ENCODE measurements around the gene PNPLA3. TPM values are rescaled to one million over a fixed set of nuclear protein-coding genes. Genes with fewer than 3 reads are reported as not detected.
A peak's percentile ranks its signal among the peaks of the same experiment; 100 is the strongest.

PNPLA3 gene
- total RNA-seq, 6 donors from 2014 or later, result 0.59 to 6.3 (median 4.5) TPM

- H3K27ac ChIP-seq, result no peak overlapping the region
- H3K4me1 ChIP-seq, result peaks cover 0 to 3% (median 0%) of the 10 kb centered on the region in 4 donors
- no peak for TF ChIP-seq POLR2A (IDR thresholded peaks at IDR 0.05)
- TF ChIP-seq EP300 (IDR thresholded peaks at IDR 0.05), result no peak
- TF ChIP-seq POLR2AphosphoS5 (IDR thresholded peaks at IDR 0.05), result no peak
- TF ChIP-seq, protein P1, sequence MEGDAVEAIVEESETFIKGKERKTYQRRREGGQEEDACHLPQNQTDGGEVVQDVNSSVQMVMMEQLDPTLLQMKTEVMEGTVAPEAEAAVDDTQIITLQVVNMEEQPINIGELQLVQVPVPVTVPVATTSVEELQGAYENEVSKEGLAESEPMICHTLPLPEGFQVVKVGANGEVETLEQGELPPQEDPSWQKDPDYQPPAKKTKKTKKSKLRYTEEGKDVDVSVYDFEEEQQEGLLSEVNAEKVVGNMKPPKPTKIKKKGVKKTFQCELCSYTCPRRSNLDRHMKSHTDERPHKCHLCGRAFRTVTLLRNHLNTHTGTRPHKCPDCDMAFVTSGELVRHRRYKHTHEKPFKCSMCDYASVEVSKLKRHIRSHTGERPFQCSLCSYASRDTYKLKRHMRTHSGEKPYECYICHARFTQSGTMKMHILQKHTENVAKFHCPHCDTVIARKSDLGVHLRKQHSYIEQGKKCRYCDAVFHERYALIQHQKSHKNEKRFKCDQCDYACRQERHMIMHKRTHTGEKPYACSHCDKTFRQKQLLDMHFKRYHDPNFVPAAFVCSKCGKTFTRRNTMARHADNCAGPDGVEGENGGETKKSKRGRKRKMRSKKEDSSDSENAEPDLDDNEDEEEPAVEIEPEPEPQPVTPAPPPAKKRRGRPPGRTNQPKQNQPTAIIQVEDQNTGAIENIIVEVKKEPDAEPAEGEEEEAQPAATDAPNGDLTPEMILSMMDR (IDR thresholded peaks at IDR 0.05), result no peak
- no peaks in the 10 kb centered on the region for H3K9me3 ChIP-seq
- ATAC-seq (ENCODE audit: low FRiP score in 2 of 2) (no peak), DNase-seq (no peak)
- 72 to 83% methylated on average over 7 to 9 of the region's 9 CpGs for WGBS, 2 donors
- H3K27me3 ChIP-seq, result no peaks in the 10 kb centered on the region
- H3K4me3 ChIP-seq, result no peak overlapping the region
- no peaks in the 10 kb centered on the region for H3K36me3 ChIP-seq
These were observed 41.4 kb upstream of the PNPLA3 start for GRCh38 chr22:43882122-43882767.

DNA sequence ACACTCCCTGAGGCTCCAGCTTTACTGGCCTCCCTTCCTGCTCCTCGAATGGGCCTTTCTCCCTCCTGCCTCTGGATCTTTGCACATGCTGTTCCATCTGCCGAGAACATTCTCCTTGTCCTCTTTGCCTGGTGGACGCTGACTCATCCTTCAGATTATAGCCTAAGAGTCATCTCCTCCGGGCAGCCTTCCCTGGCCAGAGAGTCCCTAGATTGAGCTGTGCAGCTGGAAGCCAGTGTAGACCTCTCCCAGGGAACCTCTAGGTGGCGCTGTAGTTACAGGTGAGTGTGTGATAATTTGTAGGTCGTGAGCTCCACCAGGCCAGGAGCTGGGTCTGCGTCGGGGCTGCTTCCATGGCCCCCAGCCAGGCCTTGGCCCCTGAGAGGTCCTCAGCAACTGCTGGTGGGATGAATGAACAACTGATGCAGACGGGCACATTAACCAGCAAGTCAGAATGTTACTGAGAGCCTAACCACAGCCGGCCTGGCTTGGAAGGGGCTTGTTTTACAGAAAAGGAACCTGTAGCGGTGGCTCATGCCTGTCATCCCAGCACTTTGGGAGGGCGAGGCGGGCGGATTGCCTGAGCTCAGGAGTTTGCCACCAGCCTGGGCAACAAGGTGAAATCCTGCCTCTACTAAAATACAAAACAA is 40.5 kb upstream of the PNPLA3 start:
- no peaks in the 10 kb centered on the region for H3K9me3 ChIP-seq
- ATAC-seq (ENCODE audit: low FRiP score in 2 of 2) (no peak), DNase-seq (no peak)
- no peaks in the 10 kb centered on the region for H3K27me3 ChIP-seq
- H3K4me3 ChIP-seq, result no peak overlapping the region
- H3K27ac ChIP-seq, result no peak overlapping the region
- no peaks in the 10 kb centered on the region for H3K36me3 ChIP-seq
- TF ChIP-seq POLR2AphosphoS5 (IDR thresholded peaks at IDR 0.05) (no peak), POLR2A (IDR thresholded peaks at IDR 0.05) (no peak), EP300 (IDR thresholded peaks at IDR 0.05) (no peak)
- TF ChIP-seq, protein P1 (IDR thresholded peaks at IDR 0.05), result peak in 4 of 6 experiments; percentile 22 to 42 (median 30)
- WGBS, 2 donors, result 39 to 47% methylated on average over 10 to 14 of the region's 14 CpGs
- H3K4me1 ChIP-seq, result peaks cover 0 to 3% (median 0%) of the 10 kb centered on the region in 4 donors

- Histone ChIP-seq H3K4me1 (peaks cover 0 to 3% (median 0%) of the 10 kb centered on the region in 4 donors), H3K27me3 (no peaks in the 10 kb centered on the region), H3K9me3 (no peaks in the 10 kb centered on the region), H3K4me3 (no peak overlapping the region), H3K27ac (no peak overlapping the region), H3K36me3 (no peaks in the 10 kb centered on the region)
- TF ChIP-seq EP300 (IDR thresholded peaks at IDR 0.05) (no peak), POLR2A (IDR thresholded peaks at IDR 0.05) (no peak), POLR2AphosphoS5 (IDR thresholded peaks at IDR 0.05) (no peak)
- WGBS, 2 donors, result 78 to 79% methylated on average over 6 to 10 of the region's 17 CpGs
- ATAC-seq (ENCODE audit: low FRiP score in 2 of 2), result no peak
- peak in 1 of 2 donors; percentile 74 for DNase-seq
These were observed 39.7 kb upstream of the PNPLA3 start for GRCh38 chr22:43883719-43884415.

GRCh38 chr22:43884600-43885318 is 38.8 kb upstream of the PNPLA3 start:
- TF ChIP-seq, protein P1 (IDR thresholded peaks at IDR 0.05), result peak; percentile 48 to 72 (median 54)
- TF ChIP-seq EP300 (IDR thresholded peaks at IDR 0.05), result no peak
- ATAC-seq (ENCODE audit: low FRiP score in 2 of 2) (peak in 1 of 2 donors; percentile 58), DNase-seq (peak in 1 of 2 donors; percentile 36)
- Histone ChIP-seq H3K4me3 (no peak overlapping the region), H3K27ac (no peak overlapping the region), H3K4me1 (peaks cover 0 to 3% (median 0%) of the 10 kb centered on the region in 4 donors), H3K9me3 (no peaks in the 10 kb centered on the region), H3K27me3 (no peaks in the 10 kb centered on the region), H3K36me3 (no peaks in the 10 kb centered on the region)
- 29 to 37% methylated on average over 10 to 18 of the region's 18 CpGs for WGBS, 2 donors

DNA sequence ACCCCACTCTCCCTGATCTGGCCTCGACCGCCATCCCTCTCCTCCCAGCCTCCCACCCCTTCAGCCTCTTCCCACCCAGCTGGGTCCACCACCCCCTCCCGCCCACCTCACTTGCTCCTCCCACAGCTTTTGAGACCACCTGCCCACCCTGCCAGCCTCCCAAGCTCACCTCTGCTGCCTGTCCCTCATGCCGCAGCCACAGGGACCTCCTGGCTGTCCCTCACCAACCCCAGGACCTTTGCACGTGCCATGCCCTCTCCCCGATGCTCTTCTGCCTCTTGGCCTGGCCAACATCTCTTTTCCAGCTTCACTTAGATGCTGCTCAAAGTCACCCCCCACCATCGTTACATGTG is 38.3 kb upstream of the PNPLA3 start:
- ATAC-seq (ENCODE audit: low FRiP score in 2 of 2) (no peak), DNase-seq (no peak)
- Histone ChIP-seq H3K4me1 (peaks cover 0 to 3% (median 0%) of the 10 kb centered on the region in 4 donors), H3K36me3 (no peaks in the 10 kb centered on the region), H3K4me3 (no peak overlapping the region), H3K9me3 (no peaks in the 10 kb centered on the region), H3K27ac (no peak overlapping the region), H3K27me3 (no peaks in the 10 kb centered on the region)
- TF ChIP-seq, protein P1 (IDR thresholded peaks at IDR 0.05), result no peak
- no peak for TF ChIP-seq EP300 (IDR thresholded peaks at IDR 0.05)
- no peak for TF ChIP-seq POLR2A (IDR thresholded peaks at IDR 0.05)
- TF ChIP-seq POLR2AphosphoS5 (IDR thresholded peaks at IDR 0.05), result no peak
- 58 to 63% methylated on average over 7 of the region's 7 CpGs for WGBS, 2 donors

All from upper lobe of left lung (tissue), 6 donors.